GM12891 (cell line): ENCODE results near the gene OR6B1.

Experiments used
- POLR2A ChIP-seq: IDR thresholded peaks from 2 replicates; pipeline ENCODE4 v1.6.1; 2011; ENCODE audit warnings: low read depth, low read length, control low read depth
- POLR2AphosphoS5 ChIP-seq: IDR thresholded peaks from 2 replicates; pipeline ENCODE4 v1.6.1; 2011; ENCODE audit warnings: low read depth, low read length, control low read depth
- POU2F2 ChIP-seq: IDR thresholded peaks from 2 replicates; pipeline ENCODE4 v1.6.1; 2011; ENCODE audit warnings: low read depth, mild to moderate bottlenecking, control low read depth, low read length, moderate library complexity
- TAF1 ChIP-seq: IDR thresholded peaks from 2 replicates; pipeline ENCODE4 v1.6.1; 2011; ENCODE audit warnings: low read depth, low read length, control low read depth

- TF ChIP-seq POLR2A (no peak), POLR2AphosphoS5 (no peak), POU2F2 (no peak), TAF1 (no peak)
These were observed 36.3 kb downstream of the OR6B1 start for GRCh38 chr7:144036302-144036885.
